Iris pigment epithelial cell (primary cell): Measurements from ENCODE around the gene NAA10.

Experiments used
- DNase-seq: peaks from one replicate; pipeline ENCODE4 v3.0.0-alpha.2; 2011; ENCODE audit warnings: low read depth

The NAA10 gene

DNA sequence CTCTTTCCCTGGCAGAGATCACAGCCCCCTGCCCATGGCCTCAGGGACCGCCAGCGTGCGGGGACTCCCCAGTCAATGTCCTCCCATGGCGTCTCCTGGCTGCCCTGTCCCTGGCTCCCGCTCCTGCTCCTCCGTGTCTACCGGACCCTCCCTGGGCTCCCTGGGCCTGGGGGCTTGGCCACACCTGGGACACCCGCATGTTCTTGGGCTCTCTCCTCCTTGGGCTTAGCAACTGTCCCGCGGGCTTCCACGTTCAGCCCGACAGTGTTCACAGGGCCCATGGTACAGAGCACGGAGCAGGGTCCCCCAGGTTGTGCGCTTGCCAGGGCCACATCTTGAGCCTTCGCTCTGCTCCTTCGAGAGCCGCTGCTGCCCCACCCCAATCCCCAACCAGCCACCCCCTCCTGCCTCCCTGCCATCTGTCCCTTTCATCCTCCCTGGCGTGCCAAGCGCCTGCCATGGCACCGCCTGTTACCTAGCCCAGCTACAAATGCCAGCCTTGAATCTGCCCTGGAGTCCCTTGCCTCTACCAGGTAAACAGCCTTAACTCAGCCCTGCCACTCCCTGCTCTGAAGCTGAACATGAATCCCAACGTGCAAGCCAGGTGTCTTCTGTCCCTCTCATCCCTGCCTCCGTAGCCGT is 26.5 kb downstream of the NAA10 start:
- DNase-seq, result no peak

DNA sequence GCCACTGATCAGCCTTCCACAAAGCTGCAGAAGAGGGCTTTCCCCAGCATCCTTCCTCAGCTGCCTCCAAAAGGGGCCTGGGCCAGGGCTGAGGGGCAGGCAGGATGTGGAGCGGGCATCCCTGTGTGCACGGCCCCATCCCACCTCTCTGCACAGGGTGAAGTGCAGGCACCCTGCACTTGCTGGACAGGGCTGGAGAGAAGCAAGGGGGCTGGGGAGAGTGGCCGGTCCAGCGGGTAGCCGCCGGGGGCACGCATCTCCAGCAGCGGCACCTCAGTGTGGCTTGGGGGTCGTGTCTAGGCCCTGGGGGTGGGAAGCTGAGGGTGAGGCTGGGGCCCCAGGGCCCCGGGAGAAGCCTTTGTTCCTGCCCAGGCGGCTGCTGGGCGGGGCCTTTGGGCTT is 27.4 kb downstream of the NAA10 start:
- DNase-seq, result no peak

DNA sequence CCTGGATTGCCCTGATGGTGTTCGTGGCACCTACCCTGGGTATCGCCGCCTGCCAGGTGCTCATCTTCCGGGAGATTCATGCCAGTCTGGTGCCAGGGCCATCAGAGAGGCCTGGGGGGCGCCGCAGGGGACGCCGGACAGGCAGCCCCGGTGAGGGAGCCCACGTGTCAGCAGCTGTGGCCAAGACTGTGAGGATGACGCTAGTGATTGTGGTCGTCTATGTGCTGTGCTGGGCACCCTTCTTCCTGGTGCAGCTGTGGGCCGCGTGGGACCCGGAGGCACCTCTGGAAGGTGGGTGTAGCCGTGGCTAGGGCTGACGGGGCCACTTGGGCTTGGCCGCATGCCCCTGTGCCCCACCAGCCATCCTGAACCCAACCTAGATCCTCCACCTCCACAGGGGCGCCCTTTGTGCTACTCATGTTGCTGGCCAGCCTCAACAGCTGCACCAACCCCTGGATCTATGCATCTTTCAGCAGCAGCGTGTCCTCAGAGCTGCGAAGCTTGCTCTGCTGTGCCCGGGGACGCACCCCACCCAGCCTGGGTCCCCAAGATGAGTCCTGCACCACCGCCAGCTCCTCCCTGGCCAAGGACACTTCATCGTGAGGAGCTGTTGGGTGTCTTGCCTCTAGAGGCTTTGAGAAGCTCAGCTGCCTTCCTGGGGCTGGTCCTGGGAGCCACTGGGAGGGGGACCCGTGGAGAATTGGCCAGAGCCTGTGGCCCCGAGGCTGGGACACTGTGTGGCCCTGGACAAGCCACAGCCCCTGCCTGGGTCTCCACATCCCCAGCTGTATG is 28.5 kb downstream of the NAA10 start:
- DNase-seq, result no peak

- DNase-seq, result no peak
These were observed 29.2 kb downstream of the NAA10 start for GRCh38 chrX:153905481-153906095.

- DNase-seq, result no peak
These were observed 30.6 kb downstream of the NAA10 start, which contains the start of gene AVPR2 for GRCh38 chrX:153903991-153904957. Gene AVPR2, plus strand, starts transcription at chrX:153904673. Its CDS starts 473 bp downstream, at chrX:153905146.

DNA sequence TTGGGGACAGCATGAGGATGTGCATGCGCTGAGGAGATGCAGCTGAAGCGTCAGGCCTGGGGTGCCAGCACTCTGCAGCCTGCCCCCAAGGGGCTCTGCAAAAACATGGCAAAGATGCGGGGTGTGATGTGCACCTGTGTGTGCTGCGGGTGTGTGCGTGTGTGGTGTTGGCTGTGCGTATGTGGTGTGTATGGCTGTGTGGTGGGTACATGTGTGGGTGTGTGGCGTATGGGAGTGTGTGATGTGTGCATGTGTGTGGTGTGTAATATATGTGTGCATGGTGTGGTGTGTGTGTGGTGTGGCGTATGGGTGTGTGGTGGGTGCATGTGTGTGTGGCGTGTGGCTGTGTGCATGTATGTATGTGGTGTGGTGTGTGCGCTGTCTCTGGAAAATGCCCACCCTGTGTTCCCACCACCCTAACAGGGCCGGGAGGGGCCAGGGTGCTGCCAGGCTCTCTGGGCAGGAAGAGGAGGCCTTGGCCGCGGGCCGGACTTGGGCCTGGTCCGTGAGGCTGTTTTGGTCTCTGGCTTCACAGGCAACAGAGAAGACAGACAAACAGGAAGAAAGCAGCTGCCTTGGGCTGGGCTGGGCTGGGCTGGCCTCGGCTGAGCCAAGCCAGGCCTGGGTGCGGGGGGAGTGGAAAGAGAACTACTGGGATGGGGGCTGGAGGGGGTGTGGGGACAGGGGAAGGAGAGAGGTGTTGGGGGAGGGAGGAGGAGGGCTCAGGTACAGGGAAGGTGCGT is 31.4 kb downstream of the NAA10 start:
- no peak for DNase-seq

DNA sequence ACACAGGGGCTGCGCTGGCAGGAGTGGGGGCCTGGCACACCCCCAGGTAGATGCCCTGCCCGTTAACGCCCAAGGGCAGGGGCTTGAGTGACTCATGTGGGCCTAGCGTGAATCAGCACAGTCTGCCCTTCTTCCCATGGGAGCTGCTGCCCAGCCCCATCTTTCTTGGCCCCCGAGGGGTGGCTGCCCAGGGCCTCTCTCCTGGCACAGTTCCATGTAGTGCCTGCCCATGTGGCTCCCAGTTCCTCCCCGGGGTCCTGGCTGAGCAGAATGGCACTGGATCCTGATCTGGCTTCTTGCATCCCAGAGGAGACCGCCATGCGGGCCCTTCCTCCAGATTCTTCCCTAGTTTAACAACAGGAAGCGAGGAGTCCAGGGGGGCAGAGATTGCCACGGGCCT is 32.5 kb downstream of the NAA10 start:
- no peak for DNase-seq

DNA sequence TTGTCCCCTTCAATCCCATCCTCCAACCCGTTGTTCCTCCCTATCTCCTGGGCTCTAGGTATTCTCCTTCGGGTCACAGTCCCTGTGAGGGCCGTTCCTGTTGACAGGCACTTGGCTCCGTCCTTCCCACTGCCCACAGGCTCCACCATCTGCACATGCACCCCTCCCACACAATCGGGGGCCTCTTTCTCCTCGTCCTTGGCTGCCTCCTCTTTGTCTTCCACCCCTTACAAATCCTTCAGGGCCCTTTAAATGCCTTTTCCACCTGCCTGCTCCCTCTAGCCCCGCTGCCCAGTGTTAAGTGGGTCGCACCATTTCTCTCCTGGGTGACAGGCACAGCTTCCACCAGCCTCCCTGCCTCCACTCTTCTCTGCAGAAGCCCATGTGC is 33.1 kb downstream of the NAA10 start:
- no peak for DNase-seq

GRCh38 chrX:153900831-153901752 is 33.7 kb downstream of the NAA10 start:
- DNase-seq, result peak; percentile 90

DNA sequence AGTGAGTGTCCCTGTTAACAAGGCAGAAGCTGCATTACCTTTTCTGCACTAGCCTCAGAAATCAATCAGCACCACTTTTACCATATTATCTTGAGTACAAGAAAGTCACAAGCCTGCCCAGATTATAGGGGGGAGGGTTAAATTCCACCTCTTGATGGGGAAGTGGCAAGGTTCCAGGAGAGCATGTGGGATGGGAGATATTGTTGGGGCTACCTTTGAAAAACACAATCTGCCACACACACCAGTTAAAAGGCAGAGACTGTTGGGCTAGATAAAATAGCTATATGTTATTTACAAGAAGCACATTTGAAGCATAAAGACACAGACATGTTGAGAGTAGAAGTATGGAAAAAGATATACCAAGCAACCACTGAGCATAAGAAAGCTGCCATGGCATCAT is 36.9 kb downstream of the NAA10 start:
- no peak for DNase-seq

- no peak for DNase-seq
These were observed 45.7 kb downstream of the NAA10 start for GRCh38 chrX:153889123-153889522.

DNA sequence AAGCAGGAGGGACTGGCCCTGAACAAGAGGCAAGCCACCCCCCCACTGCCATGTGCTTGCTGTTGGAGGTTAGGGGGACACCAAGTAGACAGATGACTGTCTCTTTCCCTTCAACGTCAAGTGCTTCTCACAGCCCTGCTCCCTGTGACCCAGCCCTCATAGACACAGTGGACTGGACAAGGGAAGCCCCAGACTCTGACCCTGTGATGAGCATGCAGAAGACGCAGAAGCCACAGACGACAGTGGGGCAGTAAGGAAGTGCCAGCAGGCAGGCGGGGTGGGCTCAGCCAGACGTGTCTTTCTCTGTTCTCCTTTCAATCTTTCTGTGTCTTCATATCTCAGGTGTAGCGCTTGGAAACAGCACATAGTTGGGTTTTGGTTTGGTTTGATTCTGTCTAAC is 46.5 kb downstream of the NAA10 start:
- no peak for DNase-seq

DNA sequence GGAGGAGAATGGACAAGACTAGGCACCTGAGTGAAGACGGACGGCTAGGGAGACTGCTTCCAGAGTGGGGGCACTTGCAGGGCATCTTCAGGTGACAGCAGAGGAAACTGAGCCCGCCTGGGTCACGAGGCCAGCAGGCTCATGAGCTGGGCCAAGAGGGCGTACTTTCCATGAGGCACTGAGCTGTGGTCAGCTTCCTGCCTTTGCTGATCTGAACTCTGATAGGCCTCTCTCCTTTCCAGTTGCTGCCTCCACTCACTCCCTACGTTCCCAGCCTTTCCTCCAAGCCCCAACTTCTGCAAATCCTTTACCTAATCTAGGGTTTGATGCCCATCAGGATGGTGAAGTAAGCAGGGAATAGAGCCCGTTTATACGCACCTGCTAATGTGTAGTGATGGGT is 47.5 kb downstream of the NAA10 start:
- no peak for DNase-seq

GRCh38 chrX:153886915-153887314 is 47.9 kb downstream of the NAA10 start:
- no peak for DNase-seq

GRCh38 chrX:153885968-153886903 is 48.6 kb downstream of the NAA10 start, which contains the start of gene L1CAM:
Gene L1CAM, minus strand, starts transcription at chrX:153886173. Its CDS starts 10,337 bp downstream, at chrX:153875836.
- DNase-seq, result no peak

DNA sequence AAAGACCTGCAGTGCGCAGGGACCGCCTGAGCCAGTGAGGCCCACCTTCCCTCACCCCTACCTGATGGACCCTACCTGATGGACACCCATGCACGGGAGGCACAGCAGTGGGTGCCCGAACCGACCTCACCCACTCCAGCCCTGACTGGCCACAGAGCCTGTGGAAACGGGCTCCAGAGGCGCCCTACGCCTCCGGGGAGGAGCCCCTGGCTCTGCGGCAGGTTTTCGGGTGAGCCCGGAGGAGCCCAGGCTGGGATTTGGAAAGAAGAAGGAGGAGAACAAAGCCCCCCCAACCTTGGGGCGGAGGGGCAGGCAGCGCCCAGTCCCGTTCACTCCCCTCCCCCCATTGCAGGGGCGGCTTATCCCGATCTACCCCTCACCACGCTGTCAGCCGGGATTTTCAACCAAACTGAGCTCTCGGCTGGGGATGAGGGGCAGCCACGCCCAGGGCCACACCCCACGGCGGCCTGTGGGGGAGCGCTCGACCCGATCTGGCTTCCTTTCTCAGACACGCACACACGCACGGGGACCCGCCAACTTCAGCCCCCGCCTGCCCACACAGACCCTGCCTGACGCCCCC is 49.5 kb downstream of the NAA10 start:
- DNase-seq, result no peak

DNA sequence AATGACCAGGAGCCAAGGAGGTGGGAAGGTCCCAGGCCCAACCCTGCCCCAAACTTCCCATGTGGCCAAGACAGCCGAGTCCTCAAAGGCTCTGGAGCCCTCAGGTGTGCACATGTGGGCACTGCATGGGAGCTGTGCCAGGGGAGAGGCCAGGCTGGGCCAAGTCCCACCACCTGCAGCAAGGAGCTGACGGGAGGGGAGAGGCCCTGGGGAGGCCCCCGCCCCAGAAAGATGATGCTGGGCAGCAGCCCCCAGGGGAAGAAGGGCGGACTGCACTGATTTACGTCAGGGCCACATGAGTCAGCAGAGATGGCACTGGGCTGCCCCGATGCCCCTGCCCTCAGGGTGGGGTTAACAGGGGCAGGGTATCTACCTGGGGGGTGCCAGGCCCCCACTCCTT is 50.2 kb downstream of the NAA10 start:
- no peak for DNase-seq

GRCh38 chrX:153884136-153884535 is 50.7 kb downstream of the NAA10 start:
- DNase-seq, result no peak
